Mesodermal cell (in vitro differentiated cells): ENCODE measurements around the gene MRPL39.

ENCODE experiments used
- H3K27ac ChIP-seq: 2 replicates; pipeline ENCODE4 v1.7.0; 2013; ENCODE audit warnings: mild to moderate bottlenecking, low read depth, low read length, moderate library complexity; ENCODE audit not compliant: severe bottlenecking
- H3K36me3 ChIP-seq: 2 replicates; pipeline ENCODE4 v1.7.1; 2013; ENCODE audit warnings: mild to moderate bottlenecking, low read length, moderate library complexity; ENCODE audit not compliant: control insufficient read depth, insufficient read depth
- H3K4me1 ChIP-seq: one replicate; pipeline ENCODE4 v1.7.1; 2013; ENCODE audit warnings: mild to moderate bottlenecking, low read length; ENCODE audit not compliant: insufficient read depth, control insufficient read depth, poor library complexity, severe bottlenecking
- H3K4me3 ChIP-seq: 2 replicates; pipeline ENCODE4 v1.7.0; 2013; ENCODE audit warnings: low read length, control low read depth, mild to moderate bottlenecking; ENCODE audit not compliant: insufficient read depth, poor library complexity, severe bottlenecking; ENCODE audit errors: extremely low read depth
- H3K9me3 ChIP-seq: 2 replicates; pipeline ENCODE4 v1.7.1; 2013; ENCODE audit warnings: mild to moderate bottlenecking, low read length, moderate library complexity; ENCODE audit not compliant: control insufficient read depth
- WGBS, 2 experiments: methylation state at CpG; one replicate each; pipeline ENCODE4 v1.1.5; 2013; ENCODE audit warnings: missing lambda C conversion rate in 2 of 2; ENCODE audit not compliant: insufficient coverage in 2 of 2; 5-methylcytosine and 5-hydroxymethylcytosine counted together

The MRPL39 gene

DNA sequence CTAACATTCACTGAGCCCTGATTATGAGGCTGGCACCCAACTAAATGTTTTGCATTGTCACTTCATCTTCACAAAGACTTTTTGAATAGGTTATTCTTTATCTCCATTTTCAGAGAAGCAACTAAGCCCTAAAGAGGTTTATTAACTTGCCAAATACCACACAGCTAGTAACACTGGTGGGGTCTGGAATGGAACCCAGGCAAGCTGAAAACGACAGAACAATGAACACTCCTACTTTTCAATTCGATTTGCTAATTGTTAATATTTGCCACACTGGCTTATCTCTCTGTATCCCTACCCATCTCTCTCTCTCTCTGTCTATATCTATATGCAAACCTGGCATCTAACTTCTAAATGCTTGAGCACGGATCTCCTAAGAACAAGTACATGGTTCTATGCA is 40.6 kb downstream of the MRPL39 start:
- no peaks in the 10 kb centered on the region for H3K9me3 ChIP-seq
- 100% methylated on average over 2 of the region's 3 CpGs; no CpG with 5 or more reads in 1 of the 2 experiments for WGBS, 2 experiments
- no peak overlapping the region for H3K27ac ChIP-seq
- peaks cover 13% of the 10 kb centered on the region for H3K36me3 ChIP-seq
- H3K4me1 ChIP-seq = peaks cover 12% of the 10 kb centered on the region
- H3K4me3 ChIP-seq = no peak overlapping the region

DNA sequence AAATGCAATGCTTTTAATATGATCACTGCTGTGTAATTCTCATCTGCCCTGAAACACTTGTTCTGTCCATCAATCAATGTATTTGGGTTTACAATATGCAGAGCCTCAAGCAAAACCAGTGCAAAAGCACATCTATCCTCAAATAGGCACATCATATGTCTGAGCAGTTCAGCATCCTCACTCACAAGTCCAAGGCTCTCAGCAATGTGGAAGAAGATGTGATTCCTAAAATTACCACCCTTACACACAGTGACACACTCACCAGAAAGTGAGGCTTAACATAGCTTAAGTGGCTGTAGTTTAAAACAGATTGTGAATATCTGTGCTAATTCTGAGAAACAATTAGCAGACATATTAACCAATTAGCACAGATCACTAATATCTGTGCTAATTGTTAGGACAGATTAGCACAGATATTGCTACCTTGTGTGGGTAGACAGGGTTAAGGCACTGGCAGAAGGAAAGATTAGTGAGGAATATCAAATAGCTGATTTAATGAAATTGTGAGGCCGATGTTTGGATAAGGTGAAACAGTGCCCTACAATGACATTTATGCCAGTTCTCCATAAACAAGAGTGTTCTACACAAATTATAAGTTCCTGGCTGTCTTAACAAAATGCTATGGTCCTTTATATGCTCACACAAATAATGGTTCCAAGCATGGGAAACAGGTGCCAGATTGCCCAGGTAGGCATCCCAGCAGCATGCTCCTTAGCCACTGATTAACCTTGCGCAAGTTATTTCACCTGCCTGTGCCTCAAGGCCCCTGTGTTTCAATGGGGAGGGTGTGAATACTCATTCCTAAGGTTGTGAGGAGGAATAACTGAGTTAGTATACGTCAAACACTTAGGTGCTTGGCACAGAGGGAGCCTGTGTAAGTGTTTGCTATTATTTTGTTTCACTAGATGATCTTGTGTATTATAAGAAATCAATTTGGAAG is 41.7 kb downstream of the MRPL39 start:
- Histone ChIP-seq H3K4me1 (peaks cover 12% of the 10 kb centered on the region), H3K36me3 (peaks cover 13% of the 10 kb centered on the region), H3K4me3 (no peak overlapping the region), H3K9me3 (no peaks in the 10 kb centered on the region), H3K27ac (no peak overlapping the region)
- WGBS, 2 experiments = 82 to 95% methylated on average over 2 of the region's 3 CpGs

DNA sequence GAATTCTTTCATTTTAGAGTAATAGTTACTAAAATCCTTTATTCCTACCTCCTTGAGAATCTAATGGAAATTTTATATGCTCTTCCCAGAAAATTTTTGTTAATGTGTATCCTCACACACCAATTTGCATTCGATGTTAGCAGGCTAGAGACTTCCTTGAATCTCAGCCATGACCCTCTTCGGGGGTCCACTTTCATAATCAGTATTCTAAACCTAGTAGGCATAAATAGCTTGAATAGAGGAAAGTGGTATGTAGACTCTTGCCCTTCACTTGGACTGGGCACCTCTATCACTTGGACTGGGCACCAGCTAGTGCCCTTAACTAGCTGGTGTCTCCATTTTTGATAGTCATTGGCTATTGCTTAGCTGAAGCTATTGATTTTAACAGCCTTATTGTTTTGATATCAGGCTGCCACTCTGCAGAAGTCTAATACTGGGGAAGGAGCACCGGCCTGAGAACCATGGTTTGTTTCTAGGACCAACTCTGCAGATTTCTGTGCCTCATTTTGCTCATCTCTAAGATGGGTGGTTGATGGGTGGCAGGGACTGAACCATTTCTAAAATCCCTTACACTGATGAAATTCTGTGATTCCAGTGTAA is 42.8 kb downstream of the MRPL39 start:
- Histone ChIP-seq H3K4me1 (peaks cover 12% of the 10 kb centered on the region), H3K4me3 (no peak overlapping the region), H3K9me3 (no peaks in the 10 kb centered on the region), H3K36me3 (peaks cover 13% of the 10 kb centered on the region), H3K27ac (no peak overlapping the region)
- WGBS, 2 experiments = 100% methylated on average over 1 of the region's 3 CpGs; no CpG with 5 or more reads in 1 of the 2 experiments

DNA sequence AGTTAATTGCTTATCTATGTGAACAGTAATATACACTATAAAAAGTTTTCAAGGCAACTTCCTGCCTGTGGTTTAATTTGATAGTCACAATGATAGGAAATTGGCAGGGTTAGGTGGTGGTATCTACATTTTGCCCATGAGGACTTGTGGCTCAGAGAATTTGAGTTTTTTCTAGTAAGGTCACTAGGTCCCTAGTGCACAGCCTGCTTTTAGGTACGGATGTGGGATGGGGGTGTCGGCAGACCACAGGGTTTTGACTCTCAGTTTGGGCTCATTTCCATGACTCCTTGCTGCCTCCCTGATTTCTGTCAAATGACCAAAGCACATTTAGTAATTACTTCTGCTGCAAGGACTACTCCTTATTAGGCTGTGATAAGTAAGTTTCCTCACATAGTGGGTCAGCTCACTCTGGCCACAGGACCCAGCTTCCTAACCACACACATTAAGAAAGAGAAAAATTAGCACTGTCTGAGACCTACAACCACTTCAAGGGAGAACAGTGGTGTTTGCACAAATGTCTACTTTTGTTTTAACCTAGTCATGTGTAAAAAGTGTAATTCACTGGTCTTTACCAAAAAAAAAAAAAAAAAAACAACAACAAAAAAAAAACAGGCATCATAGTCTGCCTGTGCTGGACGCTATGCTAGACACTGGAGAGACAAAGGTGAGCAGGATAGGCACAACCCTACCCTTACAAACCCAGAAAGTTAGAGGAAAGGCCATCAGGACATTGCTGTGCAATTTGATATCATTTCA is 43.7 kb downstream of the MRPL39 start:
- Histone ChIP-seq H3K4me1 (peaks cover 9% of the 10 kb centered on the region), H3K9me3 (no peaks in the 10 kb centered on the region), H3K27ac (no peak overlapping the region), H3K36me3 (peaks cover 13% of the 10 kb centered on the region), H3K4me3 (no peak overlapping the region)
- WGBS, 2 experiments = no CpG with 5 or more reads among the region's 3 CpGs

DNA sequence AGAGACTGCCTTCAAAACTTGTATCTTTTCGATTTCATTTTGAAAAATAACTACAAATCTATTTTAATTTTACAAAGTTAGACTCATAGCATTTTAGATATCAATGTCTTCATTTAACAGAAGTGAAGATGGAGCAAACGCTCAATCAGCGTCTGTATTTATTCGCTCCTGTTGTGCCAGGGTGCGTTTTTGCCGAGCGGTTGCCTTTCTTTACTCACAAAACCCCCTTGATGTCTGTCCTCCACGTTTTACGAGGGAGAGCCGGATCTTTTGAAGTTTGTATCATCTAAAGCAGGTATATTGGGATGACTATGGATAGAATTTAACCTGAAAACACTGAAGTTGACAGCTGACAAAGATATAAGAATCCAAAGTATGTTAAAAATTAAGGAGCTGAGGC is 44.6 kb downstream of the MRPL39 start:
- 85 to 89% methylated on average over 3 to 4 of the region's 10 CpGs for WGBS, 2 experiments
- no peaks in the 10 kb centered on the region for H3K9me3 ChIP-seq
- H3K4me1 ChIP-seq = peaks cover under 1% of the 10 kb centered on the region
- no peak overlapping the region for H3K27ac ChIP-seq
- H3K36me3 ChIP-seq = peaks cover 13% of the 10 kb centered on the region
- H3K4me3 ChIP-seq = peak overlapping the region; percentile 38

DNA sequence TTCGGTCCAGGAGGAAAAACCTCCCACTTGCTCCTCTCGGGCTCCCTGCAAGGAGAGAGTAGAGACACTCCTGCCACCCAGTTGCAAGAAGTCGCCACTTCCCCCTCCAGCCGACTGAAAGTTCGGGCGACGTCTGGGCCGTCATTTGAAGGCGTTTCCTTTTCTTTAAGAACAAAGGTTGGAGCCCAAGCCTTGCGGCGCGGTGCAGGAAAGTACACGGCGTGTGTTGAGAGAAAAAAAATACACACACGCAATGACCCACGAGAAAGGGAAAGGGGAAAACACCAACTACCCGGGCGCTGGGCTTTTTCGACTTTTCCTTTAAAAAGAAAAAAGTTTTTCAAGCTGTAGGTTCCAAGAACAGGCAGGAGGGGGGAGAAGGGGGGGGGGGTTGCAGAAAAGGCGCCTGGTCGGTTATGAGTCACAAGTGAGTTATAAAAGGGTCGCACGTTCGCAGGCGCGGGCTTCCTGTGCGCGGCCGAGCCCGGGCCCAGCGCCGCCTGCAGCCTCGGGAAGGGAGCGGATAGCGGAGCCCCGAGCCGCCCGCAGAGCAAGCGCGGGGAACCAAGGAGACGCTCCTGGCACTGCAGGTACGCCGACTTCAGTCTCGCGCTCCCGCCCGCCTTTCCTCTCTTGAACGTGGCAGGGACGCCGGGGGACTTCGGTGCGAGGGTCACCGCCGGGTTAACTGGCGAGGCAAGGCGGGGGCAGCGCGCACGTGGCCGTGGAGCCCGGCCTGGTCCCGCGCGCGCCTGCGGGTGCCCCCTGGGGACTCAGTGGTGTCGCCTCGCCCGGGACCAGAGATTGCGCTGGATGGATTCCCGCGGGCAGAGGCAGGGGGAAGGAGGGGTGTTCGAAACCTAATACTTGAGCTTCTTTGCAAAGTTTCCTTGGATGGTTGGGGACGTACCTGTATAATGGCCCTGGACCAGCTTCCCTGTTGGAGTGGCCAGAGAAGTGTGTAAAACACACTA is 45.3 kb downstream of the MRPL39 start:
- Histone ChIP-seq H3K9me3 (no peaks in the 10 kb centered on the region), H3K27ac (peak overlapping the region; percentile 17)
- whole genome bisulfite sequencing, 2 experiments = 20 to 26% methylated on average over 46 to 49 of the region's 74 CpGs

DNA sequence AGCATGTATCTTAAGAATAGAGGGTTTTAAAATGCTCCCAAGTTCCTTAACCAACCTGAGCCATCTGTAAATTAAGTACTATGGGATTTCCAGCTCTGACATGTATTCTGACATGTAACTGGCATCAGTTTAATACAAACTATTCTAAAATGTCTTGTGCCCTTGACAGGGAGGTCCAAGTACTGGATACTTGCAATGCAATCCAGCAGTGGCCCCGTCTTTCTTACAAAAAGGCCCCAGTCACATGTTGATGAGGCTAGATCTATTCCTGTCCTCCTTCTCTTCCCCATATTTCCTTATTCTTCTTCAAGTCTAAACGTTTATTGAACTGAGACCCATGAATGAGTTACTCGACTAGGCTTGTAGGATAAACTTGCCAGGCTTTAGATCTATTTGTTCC is 46.4 kb downstream of the MRPL39 start:
- no peak overlapping the region for H3K4me3 ChIP-seq
- WGBS, 2 experiments = 65 to 94% methylated on average over 2 to 3 of the region's 3 CpGs
- H3K36me3 ChIP-seq = peaks cover 4% of the 10 kb centered on the region
- H3K4me1 ChIP-seq = no peaks in the 10 kb centered on the region
- H3K9me3 ChIP-seq = no peaks in the 10 kb centered on the region
- no peak overlapping the region for H3K27ac ChIP-seq

More for the DNA sequence above, 45.3 kb downstream of the MRPL39 start:
- peaks cover 9% of the 10 kb centered on the region for H3K36me3 ChIP-seq
- peak overlapping the region; percentile 38 for H3K4me3 ChIP-seq
- no peaks in the 10 kb centered on the region for H3K4me1 ChIP-seq

DNA sequence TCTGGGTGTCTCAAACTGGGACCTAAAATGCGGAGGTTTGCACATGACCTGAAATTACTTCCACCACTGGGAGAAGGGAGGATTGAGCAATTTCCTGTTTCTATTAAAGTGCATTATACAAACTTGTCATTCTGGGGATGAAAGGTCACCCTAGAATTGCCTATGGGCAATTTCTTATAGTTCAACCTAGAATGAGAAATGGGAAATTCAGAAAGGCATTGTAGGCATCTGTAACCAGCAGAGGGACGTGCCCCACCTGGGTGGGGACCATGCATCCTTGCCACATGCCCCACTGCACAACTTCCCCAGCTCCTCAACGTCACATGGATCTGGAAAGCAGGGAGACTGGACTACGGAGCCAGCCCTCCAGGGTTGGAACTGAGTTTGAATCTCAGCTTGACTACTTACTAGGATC is 47.0 kb downstream of the MRPL39 start:
- Histone ChIP-seq H3K27ac (no peak overlapping the region), H3K9me3 (no peaks in the 10 kb centered on the region), H3K36me3 (peaks cover 4% of the 10 kb centered on the region), H3K4me3 (no peak overlapping the region), H3K4me1 (no peaks in the 10 kb centered on the region)
- 96 to 100% methylated on average over 1 to 3 of the region's 4 CpGs for WGBS, 2 experiments

DNA sequence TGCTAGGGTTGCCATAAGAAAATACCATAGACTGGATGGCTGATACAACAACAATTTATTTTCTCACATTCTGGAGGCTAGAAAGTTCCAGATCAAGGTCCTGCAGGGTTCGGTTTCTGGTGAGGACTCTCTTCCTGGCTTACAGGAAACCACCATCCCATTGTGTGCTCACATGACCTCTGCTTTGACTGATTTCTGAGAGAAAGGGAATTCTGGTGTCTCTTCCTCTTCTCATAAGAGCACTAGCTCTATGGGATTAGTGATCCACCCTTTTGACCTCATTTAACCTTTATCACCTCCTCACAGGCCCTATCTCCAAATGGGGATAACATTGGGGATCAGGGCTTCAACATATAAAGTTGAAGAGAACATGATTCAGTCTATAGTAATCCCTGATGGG is 47.5 kb downstream of the MRPL39 start:
- WGBS, 2 experiments = 100% methylated on average over 1 of the region's 1 CpG

DNA sequence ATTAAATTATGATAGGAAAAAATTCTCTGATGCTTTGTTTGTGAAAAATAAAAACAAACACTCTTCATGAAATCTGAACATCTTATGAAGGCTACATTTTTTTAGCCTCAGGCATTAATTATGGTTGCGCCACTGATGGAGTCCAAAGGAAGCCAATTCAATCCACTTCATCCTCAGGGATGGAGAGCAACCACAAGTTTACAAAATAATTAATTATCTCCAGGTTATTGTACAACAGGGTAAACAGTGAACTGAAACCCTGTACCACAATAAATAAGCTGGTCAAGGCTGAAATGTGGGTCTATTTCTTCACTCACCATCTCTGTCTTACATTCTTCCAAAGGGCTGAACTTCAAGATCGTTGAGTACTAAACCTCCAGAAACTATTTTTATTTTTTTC is 49.2 kb downstream of the MRPL39 start:
- Histone ChIP-seq H3K36me3 (no peaks in the 10 kb centered on the region), H3K4me1 (no peaks in the 10 kb centered on the region), H3K4me3 (no peak overlapping the region), H3K9me3 (no peaks in the 10 kb centered on the region), H3K27ac (no peak overlapping the region)
- 88% methylated on average over 1 of the region's 2 CpGs; no CpG with 5 or more reads in 1 of the 2 experiments for WGBS, 2 experiments

More for the DNA sequence above, 47.5 kb downstream of the MRPL39 start:
- no peak overlapping the region for H3K4me3 ChIP-seq
- H3K9me3 ChIP-seq = no peaks in the 10 kb centered on the region
- H3K36me3 ChIP-seq = peaks cover 4% of the 10 kb centered on the region
- no peak overlapping the region for H3K27ac ChIP-seq
- no peaks in the 10 kb centered on the region for H3K4me1 ChIP-seq
